Liver (tissue), 3 donors: ENCODE data around the gene TSPO.

Experiments used
- RAD21 ChIP-seq, 2 donors: IDR thresholded peaks; 2 replicates each; pipeline ENCODE4 v1.6.1; 2016; ENCODE audit warnings: antibody characterized with exemption in 2 of 2, mild to moderate bottlenecking in 2 of 2
- RXRA ChIP-seq, 2 donors: IDR thresholded peaks; 2 replicates each; pipeline ENCODE4 v1.6.1; 2017 to 2018; ENCODE audit warnings: antibody characterized with exemption in 2 of 2, mild to moderate bottlenecking in 1 of 2
- SP1 ChIP-seq: IDR thresholded peaks from 2 replicates; pipeline ENCODE4 v1.6.1; 2018; ENCODE audit warnings: antibody characterized with exemption, mild to moderate bottlenecking
- TF ChIP-seq, protein P1 (sequence below): fragments of 150-350 bp; IDR thresholded peaks from 2 replicates; pipeline ENCODE4 v1.5.1; 2017; ENCODE audit warnings: improper control_type of control experiment, low read depth, low read length; ENCODE audit not compliant: missing input control
- donor health status: healthy.
- donor health status: healthy.

DNA sequence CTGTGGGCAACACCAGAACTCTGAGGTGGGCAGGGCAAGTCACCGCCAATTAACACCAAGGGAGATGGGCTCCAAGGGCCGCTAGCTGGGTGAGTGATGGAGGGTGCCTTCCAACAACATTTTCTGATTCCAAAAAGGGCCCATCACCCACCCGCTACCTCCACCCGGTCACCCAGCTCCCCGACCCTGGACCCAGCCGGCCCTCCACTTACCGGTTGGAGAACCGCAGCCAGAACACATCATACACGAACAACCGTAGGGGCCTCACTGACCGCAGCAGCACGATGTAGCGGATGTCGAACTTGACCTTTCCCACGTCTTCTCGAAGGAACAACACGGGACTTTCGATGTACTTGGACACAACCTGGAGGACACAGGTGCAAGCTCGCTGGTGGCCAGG, 20.8 kb downstream of the TSPO start:
- TF ChIP-seq, protein P1, sequence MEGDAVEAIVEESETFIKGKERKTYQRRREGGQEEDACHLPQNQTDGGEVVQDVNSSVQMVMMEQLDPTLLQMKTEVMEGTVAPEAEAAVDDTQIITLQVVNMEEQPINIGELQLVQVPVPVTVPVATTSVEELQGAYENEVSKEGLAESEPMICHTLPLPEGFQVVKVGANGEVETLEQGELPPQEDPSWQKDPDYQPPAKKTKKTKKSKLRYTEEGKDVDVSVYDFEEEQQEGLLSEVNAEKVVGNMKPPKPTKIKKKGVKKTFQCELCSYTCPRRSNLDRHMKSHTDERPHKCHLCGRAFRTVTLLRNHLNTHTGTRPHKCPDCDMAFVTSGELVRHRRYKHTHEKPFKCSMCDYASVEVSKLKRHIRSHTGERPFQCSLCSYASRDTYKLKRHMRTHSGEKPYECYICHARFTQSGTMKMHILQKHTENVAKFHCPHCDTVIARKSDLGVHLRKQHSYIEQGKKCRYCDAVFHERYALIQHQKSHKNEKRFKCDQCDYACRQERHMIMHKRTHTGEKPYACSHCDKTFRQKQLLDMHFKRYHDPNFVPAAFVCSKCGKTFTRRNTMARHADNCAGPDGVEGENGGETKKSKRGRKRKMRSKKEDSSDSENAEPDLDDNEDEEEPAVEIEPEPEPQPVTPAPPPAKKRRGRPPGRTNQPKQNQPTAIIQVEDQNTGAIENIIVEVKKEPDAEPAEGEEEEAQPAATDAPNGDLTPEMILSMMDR, result no peak
- no peak for TF ChIP-seq RXRA (IDR thresholded peaks at IDR 0.05)
- no peak for TF ChIP-seq SP1
- TF ChIP-seq RAD21 (IDR thresholded peaks at IDR 0.05), result no peak
